ENCODE measurements around the gene SERPINA4.
A peak's percentile ranks its signal among the peaks of the same experiment; 100 is the strongest.

The SERPINA4 gene

GRCh38 chr14:94542811-94543440 lies 18.3 kb upstream of the SERPINA4 start:
- DNase-seq, result no peak

DNA sequence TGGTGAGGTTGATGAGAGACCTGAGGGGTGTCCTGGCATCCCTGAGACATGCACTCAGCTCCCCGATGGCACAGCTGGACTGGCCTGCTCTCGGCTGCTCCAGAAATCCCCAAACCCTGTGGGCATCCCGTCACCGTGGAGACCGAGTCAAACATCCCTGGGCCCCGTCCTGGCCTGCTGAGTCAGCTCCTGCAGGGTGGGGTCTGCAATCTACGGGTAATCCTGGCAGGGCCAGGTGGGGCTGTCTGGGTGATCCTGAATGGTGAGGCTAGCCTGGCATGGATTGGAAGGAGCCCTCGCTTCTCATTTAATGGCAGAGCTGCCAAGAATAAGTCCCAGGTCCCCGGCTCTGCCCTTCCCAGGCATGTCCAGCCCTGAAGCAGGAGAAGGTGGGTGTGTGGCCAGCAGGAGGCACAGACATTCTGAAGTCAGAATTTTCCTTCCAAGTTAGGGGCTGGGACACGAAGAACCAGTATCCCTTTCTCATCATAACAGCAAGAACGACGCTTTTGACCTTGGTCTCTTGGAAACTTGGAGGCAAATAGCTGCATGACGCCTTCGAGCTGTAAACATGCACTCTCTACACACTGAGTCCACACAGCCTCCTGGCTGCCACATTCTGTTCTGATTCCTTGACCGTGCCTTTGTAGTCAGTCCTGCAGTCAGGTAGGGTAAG lies 17.7 kb upstream of the SERPINA4 start:
- no peak for DNase-seq

DNA sequence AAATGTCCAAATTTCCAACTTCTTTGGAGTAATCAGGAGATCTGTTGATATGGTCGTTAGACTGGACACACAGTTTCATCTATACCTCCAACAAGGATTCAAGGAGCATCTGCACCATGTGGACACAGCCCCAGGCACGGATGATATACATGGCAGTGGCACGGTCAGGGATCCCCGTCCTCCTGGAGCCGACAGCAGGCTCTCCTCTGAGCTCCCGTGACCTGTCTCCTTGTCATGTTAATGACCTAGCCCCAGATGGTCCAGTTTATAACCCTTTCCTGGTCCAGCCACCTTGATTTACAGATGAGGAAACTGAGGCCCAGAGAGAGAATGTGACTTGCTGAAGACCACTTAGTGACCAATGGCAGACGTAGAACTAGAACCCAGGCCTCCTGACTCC lies 16.5 kb upstream of the SERPINA4 start:
- DNase-seq, result no peak

GRCh38 chr14:94545131-94545841 lies 16.0 kb upstream of the SERPINA4 start:
- DNase-seq, result no peak

- no peak for DNase-seq
These were observed 14.0 kb upstream of the SERPINA4 start for GRCh38 chr14:94547151-94547680.

- DNase-seq, result no peak
These were observed 13.5 kb upstream of the SERPINA4 start for GRCh38 chr14:94547726-94548125.

GRCh38 chr14:94548131-94548998 lies 12.9 kb upstream of the SERPINA4 start:
- DNase-seq, result no peak

DNA sequence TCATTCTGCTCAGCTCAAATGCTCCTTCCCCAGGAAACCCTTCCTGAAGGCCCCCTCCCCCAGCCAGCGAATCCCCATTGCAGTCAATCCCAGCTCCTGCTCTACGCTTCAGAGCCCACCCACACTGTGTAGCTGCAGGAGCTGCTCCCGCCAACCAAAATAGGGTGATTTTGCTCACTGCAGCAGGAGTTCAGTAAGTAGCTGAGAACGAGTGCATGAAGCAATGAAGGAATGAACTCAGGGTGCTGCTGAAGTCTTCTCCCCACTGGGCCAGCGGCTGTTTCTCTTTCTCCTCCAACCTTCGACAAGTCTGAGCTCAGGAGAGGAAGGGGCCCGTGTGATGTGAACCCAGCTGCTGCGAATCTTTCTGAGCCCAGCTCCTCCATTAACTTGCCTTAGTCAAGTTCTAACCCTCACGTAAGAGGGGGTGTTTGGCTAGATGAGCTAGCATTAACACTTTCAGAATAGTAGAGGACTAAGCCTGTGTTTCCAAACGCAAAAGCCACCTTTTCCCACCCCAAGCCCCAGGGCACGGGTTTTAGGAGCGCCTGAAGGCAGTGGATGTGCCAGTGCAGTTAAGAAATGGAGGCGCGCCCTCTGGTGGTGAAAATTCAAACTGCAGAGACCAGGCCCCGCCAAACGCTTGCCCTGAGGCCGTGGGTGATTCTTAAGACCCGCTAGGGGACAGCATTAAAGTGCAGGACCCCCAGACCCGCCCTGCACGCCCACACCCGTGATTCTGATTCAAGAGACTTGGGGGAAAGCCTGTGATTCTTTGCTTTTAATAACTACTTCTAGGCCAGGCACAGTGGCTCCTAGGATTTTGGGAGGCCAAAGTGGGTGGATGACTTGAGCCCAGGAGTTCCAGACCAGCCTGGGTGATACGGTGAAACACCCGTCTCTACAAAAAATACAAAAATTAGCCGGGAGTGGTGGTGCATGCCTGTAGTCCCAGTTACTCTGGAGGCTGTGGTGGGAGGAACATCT lies 11.9 kb upstream of the SERPINA4 start:
- DNase-seq, result peak; percentile 49

- no peak for DNase-seq
These were observed 11.2 kb upstream of the SERPINA4 start for GRCh38 chr14:94550041-94550440.

DNA sequence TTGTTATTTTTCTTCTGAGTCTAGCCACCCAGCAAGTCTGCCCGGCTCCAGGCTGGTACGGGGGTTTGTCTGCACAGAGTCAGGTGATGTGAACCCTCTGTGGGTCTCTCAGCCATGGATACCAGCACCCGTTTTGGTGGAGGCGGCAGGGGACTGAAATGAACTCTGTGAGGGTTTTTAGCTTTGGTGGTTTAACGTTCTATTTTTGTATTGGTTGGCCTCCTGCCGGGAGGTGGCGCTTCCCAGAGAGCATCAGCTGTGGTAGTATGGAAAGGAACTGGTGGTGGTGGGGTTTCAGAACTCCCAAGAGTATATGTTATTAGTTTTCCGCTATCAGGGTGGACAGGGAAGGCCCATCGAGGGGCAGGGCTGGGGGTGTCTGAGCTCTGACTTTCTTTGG lies 5.3 kb upstream of the SERPINA4 start:
- DNase-seq, result no peak

- no peak for DNase-seq
These were observed 3.9 kb upstream of the SERPINA4 start for GRCh38 chr14:94557327-94557726.

- no peak for DNase-seq
These were observed 2.4 kb upstream of the SERPINA4 start for GRCh38 chr14:94558842-94559241.

GRCh38 chr14:94559638-94560290 lies 1.5 kb upstream of the SERPINA4 start:
- no peak for DNase-seq

- DNase-seq, result no peak
These were observed 964 bp upstream of the SERPINA4 start for GRCh38 chr14:94560291-94560665.

DNA sequence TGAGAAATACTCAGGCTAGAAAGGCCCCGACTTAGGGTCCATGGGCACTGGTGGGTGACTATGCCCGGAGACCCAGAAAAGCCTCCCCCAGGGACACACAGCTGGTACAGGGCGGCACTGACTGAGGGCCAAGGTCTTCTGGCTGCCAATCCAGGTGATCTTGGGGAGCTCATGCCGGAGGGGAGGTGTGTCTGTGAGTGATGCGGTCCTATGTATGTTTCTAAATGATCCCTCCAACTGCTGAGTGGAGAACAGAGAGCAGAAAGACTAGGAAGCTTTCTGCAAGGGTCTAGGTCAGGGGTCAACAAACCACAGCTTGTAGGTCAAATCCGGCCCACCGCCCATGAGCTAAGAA lies 391 bp downstream of the SERPINA4 start:
- no peak for DNase-seq

DNA sequence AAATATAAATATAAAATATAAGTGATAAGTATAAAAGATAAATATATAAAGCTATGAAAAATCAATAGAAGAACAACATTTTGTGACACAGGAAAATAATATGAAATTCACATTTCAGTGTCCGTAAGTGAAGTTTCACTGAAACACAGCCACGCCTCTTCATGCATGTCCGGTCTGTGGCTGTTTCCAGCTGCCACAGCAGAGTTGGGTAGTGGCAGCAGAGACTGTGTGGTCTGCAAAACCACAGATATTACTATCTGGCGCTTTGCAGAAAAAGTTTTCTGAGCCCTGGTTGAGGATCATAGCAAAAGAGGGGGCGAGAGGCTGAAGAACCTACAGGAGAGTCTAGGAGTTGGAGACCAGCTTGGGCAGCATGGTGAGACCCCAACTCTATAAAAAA lies 780 bp downstream of the SERPINA4 start:
- no peak for DNase-seq

- no peak for DNase-seq
These were observed 2.0 kb downstream of the SERPINA4 start for GRCh38 chr14:94562941-94563883.

- DNase-seq, result no peak
These were observed 3.1 kb downstream of the SERPINA4 start for GRCh38 chr14:94564381-94564780.

GRCh38 chr14:94568186-94568585 lies 6.9 kb downstream of the SERPINA4 start:
- DNase-seq, result no peak

DNA sequence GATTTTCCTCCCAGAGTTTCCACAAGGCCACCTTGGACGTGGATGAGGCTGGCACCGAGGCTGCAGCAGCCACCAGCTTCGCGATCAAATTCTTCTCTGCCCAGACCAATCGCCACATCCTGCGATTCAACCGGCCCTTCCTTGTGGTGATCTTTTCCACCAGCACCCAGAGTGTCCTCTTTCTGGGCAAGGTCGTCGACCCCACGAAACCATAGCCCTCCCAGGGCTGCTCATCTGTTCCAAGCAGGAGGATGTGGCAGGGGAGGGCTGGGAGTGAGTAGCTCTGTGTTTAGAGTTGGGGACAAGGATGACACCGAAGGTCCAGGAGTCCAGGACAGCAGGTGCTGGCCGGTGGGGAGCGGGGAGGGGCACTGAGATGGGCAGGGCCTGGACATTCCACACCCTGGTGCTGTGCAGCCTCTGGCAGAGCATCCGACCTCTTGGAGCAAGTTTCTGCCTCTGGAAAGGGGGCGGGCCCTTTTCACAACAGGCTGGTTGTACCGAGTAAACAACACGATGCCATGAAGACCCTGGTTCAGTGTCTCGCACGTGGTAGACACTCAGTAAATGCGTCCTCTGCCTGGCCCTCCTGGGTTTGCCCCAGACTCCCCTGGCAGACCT lies 8.2 kb downstream of the SERPINA4 start:
- DNase-seq, result no peak

Data from NCI-H1092 (cell line).